ENCODE data around the gene SMIM14.
"Not testable (repeated sequence)": the region's sequence is repeated elsewhere in the genome, so short reads cannot be mapped to it uniquely, and the experiment has no call there.

The SMIM14 gene

GRCh38 chr4:39642885-39643552 is 4.4 kb upstream of the SMIM14 start:
- no peak for DNase-seq (ENCODE audit: low spot score)

- no peak for DNase-seq (ENCODE audit: low spot score)
Observed at GRCh38 chr4:39641451-39641850, 2.8 kb upstream of the SMIM14 start.

GRCh38 chr4:39637586-39638353 is 895 bp downstream of the SMIM14 start:
- no peak for DNase-seq (ENCODE audit: low spot score)

GRCh38 chr4:39637221-39637585 is 1.5 kb downstream of the SMIM14 start:
- no peak for DNase-seq (ENCODE audit: low spot score)

- no peak for DNase-seq (ENCODE audit: low spot score)
Observed at GRCh38 chr4:39636531-39637184, 2.0 kb downstream of the SMIM14 start.

- no peak for DNase-seq (ENCODE audit: low spot score)
Observed at GRCh38 chr4:39635023-39635422, 3.6 kb downstream of the SMIM14 start.

GRCh38 chr4:39631700-39632079 is 7.0 kb downstream of the SMIM14 start:
- DNase-seq (ENCODE audit: low spot score), result no peak

GRCh38 chr4:39627413-39627812 is 11.3 kb downstream of the SMIM14 start:
- no peak for DNase-seq (ENCODE audit: low spot score)

GRCh38 chr4:39626913-39627312 is 11.8 kb downstream of the SMIM14 start:
- DNase-seq (ENCODE audit: low spot score), result no peak

- DNase-seq (ENCODE audit: low spot score), result no peak
Observed at GRCh38 chr4:39626261-39626660, 12.4 kb downstream of the SMIM14 start.

- DNase-seq (ENCODE audit: low spot score), result no peak
Observed at GRCh38 chr4:39621582-39621981, 17.1 kb downstream of the SMIM14 start.

- DNase-seq (ENCODE audit: low spot score), result no peak
Observed at GRCh38 chr4:39620551-39621313, 17.9 kb downstream of the SMIM14 start.

- DNase-seq (ENCODE audit: low spot score), result no peak
Observed at GRCh38 chr4:39617534-39617933, 21.1 kb downstream of the SMIM14 start.

- no peak for DNase-seq (ENCODE audit: low spot score)
Observed at GRCh38 chr4:39616651-39617050, 22.0 kb downstream of the SMIM14 start.

GRCh38 chr4:39616112-39616511 is 22.6 kb downstream of the SMIM14 start:
- DNase-seq (ENCODE audit: low spot score), result not testable (repeated sequence)

GRCh38 chr4:39614487-39615162 is 24.0 kb downstream of the SMIM14 start:
- DNase-seq (ENCODE audit: low spot score), result no peak

GRCh38 chr4:39613093-39613656 is 25.5 kb downstream of the SMIM14 start:
- DNase-seq (ENCODE audit: low spot score), result no peak

GRCh38 chr4:39609454-39609931 is 29.2 kb downstream of the SMIM14 start:
- no peak for DNase-seq (ENCODE audit: low spot score)

- no peak for DNase-seq (ENCODE audit: low spot score)
Observed at GRCh38 chr4:39608451-39608850, 30.2 kb downstream of the SMIM14 start.

- no peak for DNase-seq (ENCODE audit: low spot score)
Observed at GRCh38 chr4:39606747-39607146, 31.9 kb downstream of the SMIM14 start.

GRCh38 chr4:39597695-39598381 is 40.8 kb downstream of the SMIM14 start:
- no peak for DNase-seq (ENCODE audit: low spot score)

Data from hematopoietic multipotent progenitor cell treated with erythropoietin and hydrocortisone succinate and interleukin-3 and kit ligand, for 15 days (in vitro differentiated cells).